H1 (cell line): ENCODE results near the gene C19orf12.
"Not testable (repeated sequence)": the region's sequence is repeated elsewhere in the genome, so short reads cannot be mapped to it uniquely, and the experiment has no call there.

Experiments used
- CTCF ChIP-seq, 3 experiments: IDR thresholded peaks; 1 replicate in 2 of 3; 2 replicates in 1 of 3; pipeline versions ENCODE4 v1.5.1 to v1.6.1; 2011; ENCODE audit warnings: low read length in 3 of 3, mild to moderate bottlenecking in 3 of 3, inconsistent platforms in 2 of 3, low read depth in 1 of 3, moderate library complexity in 1 of 3; ENCODE audit not compliant: insufficient read depth in 1 of 3; ENCODE audit errors: control extremely low read depth in 1 of 3
- EZH2 ChIP-seq: fragments of 200-600 bp; sonication (generic); IDR thresholded peaks from 2 replicates; pipeline ENCODE4 v1.7.1; 2012; ENCODE audit warnings: low read depth, mild to moderate bottlenecking, moderate library complexity, low read length, inconsistent platforms; ENCODE audit not compliant: severe bottlenecking
- POLR2A ChIP-seq, 2 experiments: IDR thresholded peaks; 1 replicate in 1 of 2; 2 replicates in 1 of 2; pipeline ENCODE4 v1.6.1; 2011; ENCODE audit warnings: low read depth in 2 of 2, low read length in 2 of 2, mild to moderate bottlenecking in 2 of 2; ENCODE audit errors: control extremely low read depth in 1 of 2

GRCh38 chr19:29671026-29671392 is 44.1 kb downstream of the C19orf12 start:
- TF ChIP-seq CTCF (IDR thresholded peaks at IDR 0.05; ENCODE audit: control extremely low read depth in 1 of 3, insufficient read depth in 1 of 3, low read depth in 1 of 3, low read length in 3 of 3); EZH2; POLR2A (IDR thresholded peaks at IDR 0.05; ENCODE audit: control extremely low read depth in 1 of 2, low read depth in 2 of 2, low read length in 2 of 2): not testable (repeated sequence)
